SK-N-MC (cell line): ENCODE results near the gene SLC35F3.
"Not testable (repeated sequence)": the region's sequence is repeated elsewhere in the genome, so short reads cannot be mapped to it uniquely, and the experiment has no call there.

Experiments used
- DNase-seq: peaks from one replicate; pipeline ENCODE4 v3.0.0-alpha.2; 2011; ENCODE audit warnings: low read depth, low spot score
- H3K27ac ChIP-seq: fragments of 200-600 bp; sonication (generic); 2 replicates; pipeline ENCODE4 v1.5.1; 2016; ENCODE audit warnings: mixed run types
- H3K36me3 ChIP-seq: fragments of 200-600 bp; sonication (generic); 2 replicates; pipeline ENCODE4 v1.6.1; 2017; ENCODE audit warnings: antibody characterized with exemption, low read length, mixed read lengths; ENCODE audit not compliant: insufficient read depth
- H3K4me3 ChIP-seq: fragments of 200-600 bp; sonication (generic); 2 replicates; pipeline ENCODE4 v1.5.1; 2016
- H3K9ac ChIP-seq: fragments of 200-600 bp; sonication (generic); 2 replicates; pipeline ENCODE4 v1.8.0; 2017; ENCODE audit warnings: mixed run types, mixed read lengths; ENCODE audit not compliant: insufficient read length
- H3K9me3 ChIP-seq: fragments of 200-600 bp; sonication (generic); 2 replicates; pipeline ENCODE4 v1.6.1; 2017; ENCODE audit warnings: low read depth, mild to moderate bottlenecking, antibody characterized with exemption, low read length, moderate library complexity, mixed read lengths
- EZH2 ChIP-seq: fragments of 200-600 bp; sonication (generic); IDR thresholded peaks from one replicate; pipeline ENCODE4 v1.6.1; 2017; ENCODE audit warnings: antibody characterized with exemption
- FOXP2 ChIP-seq: optimal IDR thresholded peaks from 2 replicates; pipeline ENCODE3; 2011; ENCODE audit warnings: mild to moderate bottlenecking, moderate library complexity; ENCODE audit not compliant: insufficient read depth; ENCODE audit errors: extremely low read length, control extremely low read depth
- POLR2AphosphoS5 ChIP-seq: IDR thresholded peaks from 2 replicates; pipeline ENCODE4 v1.6.1; 2012; ENCODE audit warnings: mild to moderate bottlenecking, low read depth, low read length, borderline replicate concordance

The SLC35F3 gene

GRCh38 chr1:234239936-234240335, 335.5 kb downstream of the SLC35F3 start:
- H3K36me3 ChIP-seq, result no peaks in the 10 kb centered on the region
- no peak overlapping the region for H3K27ac ChIP-seq
- TF ChIP-seq EZH2 (no peak), FOXP2 (no peak), POLR2AphosphoS5 (no peak)
- no peak overlapping the region for H3K9ac ChIP-seq
- DNase-seq, result no peak
- H3K4me3 ChIP-seq, result no peak overlapping the region
- no peaks in the 10 kb centered on the region for H3K9me3 ChIP-seq

- no peak for DNase-seq
- no peak overlapping the region for H3K27ac ChIP-seq
Observed at GRCh38 chr1:234240680-234241079, 336.2 kb downstream of the SLC35F3 start.

GRCh38 chr1:234241941-234242490, 337.5 kb downstream of the SLC35F3 start:
- no peak for DNase-seq
- H3K9ac ChIP-seq, result no peak overlapping the region
- TF ChIP-seq POLR2AphosphoS5, result no peak
- no peak for TF ChIP-seq EZH2
- TF ChIP-seq FOXP2, result no peak
- H3K36me3 ChIP-seq, result no peaks in the 10 kb centered on the region
- no peak overlapping the region for H3K27ac ChIP-seq
- no peaks in the 10 kb centered on the region for H3K9me3 ChIP-seq
- no peak overlapping the region for H3K4me3 ChIP-seq

More at GRCh38 chr1:234240680-234241079, 336.2 kb downstream of the SLC35F3 start:
- H3K9me3 ChIP-seq, result no peaks in the 10 kb centered on the region
- no peak overlapping the region for H3K9ac ChIP-seq
- TF ChIP-seq POLR2AphosphoS5 (no peak), FOXP2 (no peak), EZH2 (no peak)
- H3K4me3 ChIP-seq, result no peak overlapping the region
- no peaks in the 10 kb centered on the region for H3K36me3 ChIP-seq

GRCh38 chr1:234243521-234244260, 339.2 kb downstream of the SLC35F3 start:
- H3K36me3 ChIP-seq, result no peaks in the 10 kb centered on the region
- TF ChIP-seq EZH2 (no peak), FOXP2 (no peak), POLR2AphosphoS5 (no peak)
- H3K9ac ChIP-seq, result no peak overlapping the region
- DNase-seq, result no peak
- no peaks in the 10 kb centered on the region for H3K9me3 ChIP-seq
- H3K27ac ChIP-seq, result no peak overlapping the region
- no peak overlapping the region for H3K4me3 ChIP-seq

- no peak overlapping the region for H3K9ac ChIP-seq
- H3K27ac ChIP-seq, result no peak overlapping the region
- no peaks in the 10 kb centered on the region for H3K36me3 ChIP-seq
- H3K9me3 ChIP-seq, result no peaks in the 10 kb centered on the region
- TF ChIP-seq FOXP2 (no peak), POLR2AphosphoS5 (no peak), EZH2 (no peak)
- no peak overlapping the region for H3K4me3 ChIP-seq
- no peak for DNase-seq
Observed at GRCh38 chr1:234244482-234244881, 340.0 kb downstream of the SLC35F3 start.

- TF ChIP-seq FOXP2, result no peak
- no peak for TF ChIP-seq POLR2AphosphoS5
- TF ChIP-seq EZH2, result no peak
- DNase-seq, result no peak
- H3K4me3 ChIP-seq, result no peak overlapping the region
- H3K27ac ChIP-seq, result no peak overlapping the region
- no peak overlapping the region for H3K9ac ChIP-seq
- no peaks in the 10 kb centered on the region for H3K9me3 ChIP-seq
- no peaks in the 10 kb centered on the region for H3K36me3 ChIP-seq
Observed at GRCh38 chr1:234246638-234247116, 342.2 kb downstream of the SLC35F3 start.

GRCh38 chr1:234247746-234248145, 343.3 kb downstream of the SLC35F3 start:
- H3K9me3 ChIP-seq, DNase-seq, H3K4me3 ChIP-seq, H3K36me3 ChIP-seq, H3K27ac ChIP-seq, H3K9ac ChIP-seq: not testable (repeated sequence)

GRCh38 chr1:234250747-234251146, 346.3 kb downstream of the SLC35F3 start:
- TF ChIP-seq EZH2, result no peak
- no peak for TF ChIP-seq FOXP2
- no peak for TF ChIP-seq POLR2AphosphoS5
- Histone ChIP-seq H3K9me3 (no peaks in the 10 kb centered on the region), H3K4me3 (no peak overlapping the region), H3K9ac (no peak overlapping the region), H3K36me3 (no peaks in the 10 kb centered on the region), H3K27ac (no peak overlapping the region)
- no peak for DNase-seq

GRCh38 chr1:234253732-234254131, 349.3 kb downstream of the SLC35F3 start:
- Histone ChIP-seq H3K27ac (peak overlapping the region; percentile 68), H3K9ac (no peak overlapping the region), H3K9me3 (no peaks in the 10 kb centered on the region; the same call in 1 of the 2 replicates), H3K36me3 (no peaks in the 10 kb centered on the region), H3K4me3 (no peak overlapping the region)
- TF ChIP-seq EZH2 (no peak), POLR2AphosphoS5 (no peak), FOXP2 (no peak)
- no peak for DNase-seq
